Neuronal stem cell (in vitro differentiated cells): ENCODE measurements around the gene GCLC.
"Not testable (repeated sequence)": the region's sequence is repeated elsewhere in the genome, so short reads cannot be mapped to it uniquely, and the experiment has no call there.

Source experiments
- DNase-seq: peaks from one replicate; pipeline ENCODE4 v3.0.0-alpha.2; 2013; ENCODE audit warnings: low spot score
- H2AFZ ChIP-seq: one replicate; pipeline ENCODE4 v1.6.1; 2013; ENCODE audit warnings: mild to moderate bottlenecking, low read length, inconsistent platforms
- H2AK5ac ChIP-seq: 2 replicates; pipeline ENCODE4 v1.6.1; 2013; ENCODE audit warnings: low read depth, mild to moderate bottlenecking, inconsistent platforms, low read length, moderate library complexity, mixed read lengths
- H2BK120ac ChIP-seq: 2 replicates; pipeline ENCODE4 v1.6.1; 2013; ENCODE audit warnings: low read depth, mild to moderate bottlenecking, inconsistent platforms, low read length, moderate library complexity, mixed read lengths
- H2BK12ac ChIP-seq: one replicate; pipeline ENCODE4 v1.6.1; 2013; ENCODE audit warnings: low read length, inconsistent platforms
- H2BK15ac ChIP-seq: 2 replicates; pipeline ENCODE4 v1.6.1; 2013; ENCODE audit warnings: mild to moderate bottlenecking, low read length, inconsistent platforms, mixed read lengths
- H2BK5ac ChIP-seq: one replicate; pipeline ENCODE4 v1.6.1; 2013; ENCODE audit warnings: inconsistent platforms, mild to moderate bottlenecking, low read length, moderate library complexity
- H3K14ac ChIP-seq: one replicate; pipeline ENCODE4 v1.6.1; 2013; ENCODE audit warnings: low read length, inconsistent platforms
- H3K18ac ChIP-seq: 2 replicates; pipeline ENCODE4 v1.6.1; 2013; ENCODE audit warnings: low read length, inconsistent platforms
- H3K23ac ChIP-seq: 2 replicates; pipeline ENCODE4 v1.6.1; 2013; ENCODE audit warnings: low read depth, mild to moderate bottlenecking, mixed read lengths, low read length, inconsistent platforms; ENCODE audit not compliant: poor library complexity
- H3K27ac ChIP-seq: replicated peaks from 3 replicates; pipeline ENCODE4 v1.5.1; 2013; ENCODE audit warnings: low read length, inconsistent platforms
- H3K27me3 ChIP-seq, 3 experiments: 2 replicates each; pipeline ENCODE4 v1.6.1; 2013; ENCODE audit warnings: low read length in 3 of 3, mild to moderate bottlenecking in 2 of 3, inconsistent platforms in 1 of 3, low read depth in 1 of 3, mixed read lengths in 1 of 3, moderate library complexity in 1 of 3; ENCODE audit not compliant: control insufficient read depth in 3 of 3, insufficient read depth in 3 of 3
- H3K36me3 ChIP-seq, 2 donors: replicated peaks in 1 of 2; 2 replicates each; pipeline ENCODE4 v1.6.1; 2013; ENCODE audit warnings: low read length in 2 of 2; ENCODE audit not compliant: control insufficient read depth in 2 of 2, insufficient read depth in 2 of 2
- H3K4ac ChIP-seq: 2 replicates; pipeline ENCODE4 v1.6.1; 2013; ENCODE audit warnings: inconsistent platforms, mild to moderate bottlenecking, low read length, moderate library complexity
- H3K4me1 ChIP-seq, 2 donors: 1 replicate in 1 of 2; 2 replicates in 1 of 2; pipeline ENCODE4 v1.6.1; 2013; ENCODE audit warnings: low read length in 2 of 2, low read depth in 1 of 2; ENCODE audit not compliant: control insufficient read depth in 2 of 2, insufficient read depth in 1 of 2
- H3K4me2 ChIP-seq: one replicate; pipeline ENCODE4 v1.6.1; 2013; ENCODE audit warnings: mild to moderate bottlenecking, low read length, inconsistent platforms; ENCODE audit not compliant: insufficient read depth, poor library complexity, severe bottlenecking
- H3K4me3 ChIP-seq, 2 donors: 2 replicates each; pipeline ENCODE4 v1.5.1; 2013; ENCODE audit warnings: low read length in 2 of 2, mild to moderate bottlenecking in 2 of 2, inconsistent platforms in 1 of 2, moderate library complexity in 1 of 2
- H3K79me1 ChIP-seq: one replicate; pipeline ENCODE4 v1.6.1; 2013; ENCODE audit warnings: low read depth, mild to moderate bottlenecking, inconsistent platforms, low read length, moderate library complexity
- H3K9ac ChIP-seq: one replicate; pipeline ENCODE4 v1.6.1; 2013; ENCODE audit warnings: mild to moderate bottlenecking, low read depth, low read length, inconsistent platforms; ENCODE audit not compliant: poor library complexity
- H3K9me3 ChIP-seq, 2 donors: replicated peaks in 1 of 2; 2 replicates each; pipeline versions ENCODE3 to v1.6.1; 2013; ENCODE audit warnings: low read length in 2 of 2, mild to moderate bottlenecking in 2 of 2, inconsistent platforms in 1 of 2, low read depth in 1 of 2, mixed read lengths in 1 of 2, moderate library complexity in 1 of 2; ENCODE audit not compliant: control insufficient read depth in 2 of 2, insufficient read depth in 1 of 2
- H4K8ac ChIP-seq: one replicate; pipeline ENCODE4 v1.6.1; 2013; ENCODE audit warnings: low read depth, mild to moderate bottlenecking, inconsistent platforms, low read length, moderate library complexity
- H4K91ac ChIP-seq: one replicate; pipeline ENCODE4 v1.6.1; 2013; ENCODE audit warnings: low read length, low read depth, mild to moderate bottlenecking, inconsistent platforms; ENCODE audit not compliant: poor library complexity
- WGBS, 2 donors: extraction: QIAGEN DNeasy Blood & Tissue Kit; methylation state at CpG; one replicate each; pipeline ENCODE4 v1.1.7; 2013; ENCODE audit warnings: missing lambda C conversion rate in 2 of 2, mixed read lengths in 1 of 2; ENCODE audit not compliant: insufficient read length in 2 of 2, insufficient replicate concordance in 1 of 2; ENCODE audit errors: extremely low coverage in 2 of 2; 5-methylcytosine and 5-hydroxymethylcytosine counted together

Gene GCLC

GRCh38 chr6:53564401-53565065, 19.6 kb upstream of the GCLC start:
- H3K9ac ChIP-seq = no peak overlapping the region
- no peak overlapping the region for H3K4ac ChIP-seq
- H3K18ac ChIP-seq = no peak overlapping the region
- no peak overlapping the region for H3K4me2 ChIP-seq
- H3K9me3 ChIP-seq = no peaks in the 10 kb centered on the region
- peaks cover 0 to 6% (median 0%) of the 10 kb centered on the region in 3 experiments for H3K27me3 ChIP-seq
- no peaks in the 10 kb centered on the region for H3K79me1 ChIP-seq
- H2BK12ac ChIP-seq = no peak overlapping the region
- H2AK5ac ChIP-seq = no peak overlapping the region
- no peak for DNase-seq
- H3K14ac ChIP-seq = no peak overlapping the region
- no peak overlapping the region for H3K27ac ChIP-seq
- H4K91ac ChIP-seq = no peak overlapping the region
- H2BK15ac ChIP-seq = no peak overlapping the region
- no peak overlapping the region for H3K23ac ChIP-seq
- H2AFZ ChIP-seq = no peak overlapping the region
- no peak overlapping the region for H4K8ac ChIP-seq
- no CpG with 5 or more reads among the region's 2 CpGs for WGBS, 2 donors
- no peak overlapping the region for H2BK5ac ChIP-seq
- no peak overlapping the region for H3K4me3 ChIP-seq
- no peaks in the 10 kb centered on the region for H3K4me1 ChIP-seq
- H2BK120ac ChIP-seq = no peak overlapping the region
- no peaks in the 10 kb centered on the region for H3K36me3 ChIP-seq

GRCh38 chr6:53556986-53557715, 12.2 kb upstream of the GCLC start:
- DNase-seq = no peak
- no peaks in the 10 kb centered on the region for H3K4me1 ChIP-seq
- H2AK5ac ChIP-seq = no peak overlapping the region
- H3K9ac ChIP-seq = no peak overlapping the region
- H3K4ac ChIP-seq = no peak overlapping the region
- no peak overlapping the region for H2BK15ac ChIP-seq
- no peak overlapping the region for H3K14ac ChIP-seq
- H3K23ac ChIP-seq = no peak overlapping the region
- no peak overlapping the region for H4K8ac ChIP-seq
- H2AFZ ChIP-seq = no peak overlapping the region
- no CpG with 5 or more reads among the region's 2 CpGs for WGBS, 2 donors
- H3K9me3 ChIP-seq = peaks cover 0 to 2% of the 10 kb centered on the region in 2 donors
- no peaks in the 10 kb centered on the region for H3K27me3 ChIP-seq
- no peak overlapping the region for H4K91ac ChIP-seq
- no peak overlapping the region for H3K27ac ChIP-seq
- H3K36me3 ChIP-seq = no peaks in the 10 kb centered on the region
- H3K4me2 ChIP-seq = no peak overlapping the region
- H3K79me1 ChIP-seq = no peaks in the 10 kb centered on the region
- H2BK120ac ChIP-seq = no peak overlapping the region
- no peak overlapping the region for H3K18ac ChIP-seq
- H2BK12ac ChIP-seq = no peak overlapping the region
- no peak overlapping the region for H2BK5ac ChIP-seq
- no peak overlapping the region for H3K4me3 ChIP-seq

- no CpG with 5 or more reads among the region's 3 CpGs for WGBS, 2 donors
- not testable (repeated sequence) for H4K91ac ChIP-seq, H4K8ac ChIP-seq, H2AK5ac ChIP-seq, H3K18ac ChIP-seq, H2BK15ac ChIP-seq, H3K4me3 ChIP-seq, H3K27ac ChIP-seq, H3K4me2 ChIP-seq, H2AFZ ChIP-seq, H3K23ac ChIP-seq, H3K27me3 ChIP-seq, H3K4ac ChIP-seq, H3K9ac ChIP-seq, H3K9me3 ChIP-seq, DNase-seq, H3K4me1 ChIP-seq, H3K36me3 ChIP-seq, H3K14ac ChIP-seq, H2BK120ac ChIP-seq, H2BK5ac ChIP-seq, H2BK12ac ChIP-seq, H3K79me1 ChIP-seq
Observed at GRCh38 chr6:53553600-53553999, 8.7 kb upstream of the GCLC start.

GRCh38 chr6:53551681-53552080, 6.8 kb upstream of the GCLC start:
- not testable (repeated sequence) for H2AK5ac ChIP-seq, H3K4me2 ChIP-seq, H2BK12ac ChIP-seq, H3K36me3 ChIP-seq, H2BK15ac ChIP-seq, H3K4me3 ChIP-seq, H3K4me1 ChIP-seq, H3K9ac ChIP-seq, H3K4ac ChIP-seq, H3K9me3 ChIP-seq, H3K18ac ChIP-seq, H4K91ac ChIP-seq, H4K8ac ChIP-seq, H2BK120ac ChIP-seq, H3K27ac ChIP-seq, H2BK5ac ChIP-seq, H2AFZ ChIP-seq, H3K14ac ChIP-seq, H3K23ac ChIP-seq, H3K79me1 ChIP-seq, DNase-seq
- WGBS, 2 donors = no CpG with 5 or more reads among the region's 7 CpGs
- peaks cover 0 to 11% (median 4%) of the 10 kb centered on the region in 3 experiments for H3K27me3 ChIP-seq
